K562 (cell line): ENCODE results near the gene CPVL.

Experiments used
- EWSR1 ChIP-seq: fragments of 450-650 bp; IDR thresholded peaks from 2 replicates; pipeline ENCODE4 v1.6.1; 2018; ENCODE audit warnings: borderline replicate concordance, mild to moderate bottlenecking, low read depth, moderate library complexity; ENCODE audit not compliant: partially characterized antibody
- GATAD2B ChIP-seq: fragments of 450-650 bp; IDR thresholded peaks from 2 replicates; pipeline ENCODE4 v1.6.1; 2017; ENCODE audit warnings: mild to moderate bottlenecking, borderline replicate concordance
- GTF2F1 ChIP-seq: IDR thresholded peaks from 2 replicates; pipeline ENCODE4 v1.6.1; 2011; ENCODE audit warnings: low read depth, low read length, improper control_type of control experiment
- ZNF146 ChIP-seq: IDR thresholded peaks from one replicate; pipeline ENCODE4 v1.6.1; 2018; ENCODE audit warnings: missing compliant biosample characterization; ENCODE audit not compliant: unreplicated experiment
- TF ChIP-seq, protein P1 (sequence below): sonication (generic); formaldehyde crosslinking; IDR thresholded peaks from 2 replicates; pipeline ENCODE4 v1.4.0; 2020; ENCODE audit warnings: mild to moderate bottlenecking, missing genetic modification reagents

DNA sequence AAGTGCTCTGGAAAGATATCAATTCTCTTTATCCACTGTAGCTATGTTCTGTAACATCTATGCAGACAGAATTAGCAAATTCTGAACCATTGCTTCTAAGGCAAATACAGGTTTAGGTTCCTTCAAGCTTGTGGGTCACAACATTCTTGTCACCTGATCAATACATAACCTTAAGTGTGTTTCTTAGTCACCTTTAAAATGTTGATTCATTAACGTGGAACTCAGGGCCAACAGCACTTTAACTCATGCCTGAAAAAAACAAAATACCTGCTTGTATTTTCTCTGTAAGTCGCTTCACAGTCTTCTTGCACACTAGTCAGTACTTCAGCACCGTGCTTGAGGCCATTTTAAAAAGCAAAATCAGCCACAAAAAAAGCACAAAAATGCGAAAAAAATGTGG is 153.0 kb downstream of the CPVL start:
- TF ChIP-seq, protein P1, sequence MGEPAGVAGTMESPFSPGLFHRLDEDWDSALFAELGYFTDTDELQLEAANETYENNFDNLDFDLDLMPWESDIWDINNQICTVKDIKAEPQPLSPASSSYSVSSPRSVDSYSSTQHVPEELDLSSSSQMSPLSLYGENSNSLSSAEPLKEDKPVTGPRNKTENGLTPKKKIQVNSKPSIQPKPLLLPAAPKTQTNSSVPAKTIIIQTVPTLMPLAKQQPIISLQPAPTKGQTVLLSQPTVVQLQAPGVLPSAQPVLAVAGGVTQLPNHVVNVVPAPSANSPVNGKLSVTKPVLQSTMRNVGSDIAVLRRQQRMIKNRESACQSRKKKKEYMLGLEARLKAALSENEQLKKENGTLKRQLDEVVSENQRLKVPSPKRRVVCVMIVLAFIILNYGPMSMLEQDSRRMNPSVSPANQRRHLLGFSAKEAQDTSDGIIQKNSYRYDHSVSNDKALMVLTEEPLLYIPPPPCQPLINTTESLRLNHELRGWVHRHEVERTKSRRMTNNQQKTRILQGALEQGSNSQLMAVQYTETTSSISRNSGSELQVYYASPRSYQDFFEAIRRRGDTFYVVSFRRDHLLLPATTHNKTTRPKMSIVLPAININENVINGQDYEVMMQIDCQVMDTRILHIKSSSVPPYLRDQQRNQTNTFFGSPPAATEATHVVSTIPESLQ = no peak
- no peak for TF ChIP-seq GTF2F1
- no peak for TF ChIP-seq EWSR1
- no peak for TF ChIP-seq GATAD2B
- no peak for TF ChIP-seq ZNF146 (CRISPR knock-in tag)
